ENCODE measurements around the gene WDR76. TPM values are rescaled to one million over a fixed set of nuclear protein-coding genes. Genes with fewer than 3 reads are reported as not detected.

WDR76 gene
- polyA plus RNA-seq, 1 donor from 2014 or later, result 0.43 TPM

DNA sequence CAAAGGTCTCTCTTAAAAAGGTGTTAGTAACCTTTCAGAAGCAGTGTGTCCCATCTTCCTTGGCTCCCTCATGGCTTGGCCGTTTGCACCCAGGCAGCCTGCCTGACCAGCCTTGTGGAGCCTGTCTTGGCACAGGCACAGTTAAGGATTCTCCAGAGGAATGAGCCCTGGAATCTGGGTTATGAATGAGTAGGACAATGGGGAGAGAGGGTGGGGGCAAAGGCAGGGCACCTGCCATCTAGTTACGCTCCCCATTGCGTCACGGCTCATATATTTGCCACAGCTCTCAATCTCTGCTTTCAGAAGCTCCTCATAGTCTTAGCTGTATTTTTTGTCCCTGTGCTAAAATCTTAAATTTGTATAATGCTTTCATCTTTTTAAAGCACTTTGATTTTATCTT is 50.6 kb downstream of the WDR76 start (continued):
- no peak for TF ChIP-seq RAD21 (conservative IDR thresholded peaks at IDR 0.05)

DNA sequence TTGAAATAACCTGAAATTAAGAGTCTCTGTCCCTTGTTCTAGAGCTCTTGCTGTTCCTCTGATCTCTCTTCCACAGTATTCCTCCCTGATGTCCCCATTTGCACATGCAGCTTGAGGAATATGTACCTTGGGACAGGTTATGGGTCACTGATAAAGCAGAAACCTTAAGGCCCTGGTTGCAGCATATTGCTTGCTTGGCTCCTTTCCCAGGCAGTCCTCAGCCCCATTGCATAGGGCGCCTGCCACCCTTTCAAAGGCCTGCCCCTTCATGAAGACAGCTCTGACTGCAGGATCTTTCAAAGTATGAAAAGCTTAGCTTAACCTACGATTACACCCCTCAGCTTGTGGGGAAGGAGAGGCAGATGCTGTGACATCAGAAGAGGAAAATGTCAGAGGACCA is 51.6 kb downstream of the WDR76 start:
- H3K4me2 ChIP-seq (ENCODE audit: low read length), result no peak overlapping the region
- no peaks in the 10 kb centered on the region for H4K20me1 ChIP-seq (ENCODE audit: insufficient read depth)
- TF ChIP-seq, protein P1, sequence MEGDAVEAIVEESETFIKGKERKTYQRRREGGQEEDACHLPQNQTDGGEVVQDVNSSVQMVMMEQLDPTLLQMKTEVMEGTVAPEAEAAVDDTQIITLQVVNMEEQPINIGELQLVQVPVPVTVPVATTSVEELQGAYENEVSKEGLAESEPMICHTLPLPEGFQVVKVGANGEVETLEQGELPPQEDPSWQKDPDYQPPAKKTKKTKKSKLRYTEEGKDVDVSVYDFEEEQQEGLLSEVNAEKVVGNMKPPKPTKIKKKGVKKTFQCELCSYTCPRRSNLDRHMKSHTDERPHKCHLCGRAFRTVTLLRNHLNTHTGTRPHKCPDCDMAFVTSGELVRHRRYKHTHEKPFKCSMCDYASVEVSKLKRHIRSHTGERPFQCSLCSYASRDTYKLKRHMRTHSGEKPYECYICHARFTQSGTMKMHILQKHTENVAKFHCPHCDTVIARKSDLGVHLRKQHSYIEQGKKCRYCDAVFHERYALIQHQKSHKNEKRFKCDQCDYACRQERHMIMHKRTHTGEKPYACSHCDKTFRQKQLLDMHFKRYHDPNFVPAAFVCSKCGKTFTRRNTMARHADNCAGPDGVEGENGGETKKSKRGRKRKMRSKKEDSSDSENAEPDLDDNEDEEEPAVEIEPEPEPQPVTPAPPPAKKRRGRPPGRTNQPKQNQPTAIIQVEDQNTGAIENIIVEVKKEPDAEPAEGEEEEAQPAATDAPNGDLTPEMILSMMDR (IDR thresholded peaks at IDR 0.05; ENCODE audit: poor library complexity, severe bottlenecking), result no peak
- TF ChIP-seq, protein P2, sequence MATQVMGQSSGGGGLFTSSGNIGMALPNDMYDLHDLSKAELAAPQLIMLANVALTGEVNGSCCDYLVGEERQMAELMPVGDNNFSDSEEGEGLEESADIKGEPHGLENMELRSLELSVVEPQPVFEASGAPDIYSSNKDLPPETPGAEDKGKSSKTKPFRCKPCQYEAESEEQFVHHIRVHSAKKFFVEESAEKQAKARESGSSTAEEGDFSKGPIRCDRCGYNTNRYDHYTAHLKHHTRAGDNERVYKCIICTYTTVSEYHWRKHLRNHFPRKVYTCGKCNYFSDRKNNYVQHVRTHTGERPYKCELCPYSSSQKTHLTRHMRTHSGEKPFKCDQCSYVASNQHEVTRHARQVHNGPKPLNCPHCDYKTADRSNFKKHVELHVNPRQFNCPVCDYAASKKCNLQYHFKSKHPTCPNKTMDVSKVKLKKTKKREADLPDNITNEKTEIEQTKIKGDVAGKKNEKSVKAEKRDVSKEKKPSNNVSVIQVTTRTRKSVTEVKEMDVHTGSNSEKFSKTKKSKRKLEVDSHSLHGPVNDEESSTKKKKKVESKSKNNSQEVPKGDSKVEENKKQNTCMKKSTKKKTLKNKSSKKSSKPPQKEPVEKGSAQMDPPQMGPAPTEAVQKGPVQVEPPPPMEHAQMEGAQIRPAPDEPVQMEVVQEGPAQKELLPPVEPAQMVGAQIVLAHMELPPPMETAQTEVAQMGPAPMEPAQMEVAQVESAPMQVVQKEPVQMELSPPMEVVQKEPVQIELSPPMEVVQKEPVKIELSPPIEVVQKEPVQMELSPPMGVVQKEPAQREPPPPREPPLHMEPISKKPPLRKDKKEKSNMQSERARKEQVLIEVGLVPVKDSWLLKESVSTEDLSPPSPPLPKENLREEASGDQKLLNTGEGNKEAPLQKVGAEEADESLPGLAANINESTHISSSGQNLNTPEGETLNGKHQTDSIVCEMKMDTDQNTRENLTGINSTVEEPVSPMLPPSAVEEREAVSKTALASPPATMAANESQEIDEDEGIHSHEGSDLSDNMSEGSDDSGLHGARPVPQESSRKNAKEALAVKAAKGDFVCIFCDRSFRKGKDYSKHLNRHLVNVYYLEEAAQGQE (IDR thresholded peaks at IDR 0.05; ENCODE audit: borderline replicate concordance), result no peak
- TF ChIP-seq TAF1 (IDR thresholded peaks at IDR 0.05; ENCODE audit: low read depth) (no peak), EP300 (conservative IDR thresholded peaks at IDR 0.05; ENCODE audit: poor library complexity, severe bottlenecking) (no peak), MXI1 (conservative IDR thresholded peaks at IDR 0.05; ENCODE audit: poor library complexity, severe bottlenecking) (no peak), EZH2 (IDR thresholded peaks at IDR 0.05; ENCODE audit: borderline replicate concordance, insufficient read depth, low read length, poor library complexity, severe bottlenecking) (no peak), RAD21 (conservative IDR thresholded peaks at IDR 0.05) (no peak), SMC3 (conservative IDR thresholded peaks at IDR 0.05; ENCODE audit: poor library complexity) (no peak), POLR2AphosphoS5 (IDR thresholded peaks at IDR 0.05) (no peak)
- H3K4me3 ChIP-seq (ENCODE audit: low read length), result no peak overlapping the region
- H3K36me3 ChIP-seq (ENCODE audit: insufficient read depth, low read length), result peaks cover 7% of the 10 kb centered on the region
- H3K27ac ChIP-seq (ENCODE audit: low read length), result no peak overlapping the region
- H3K9me2 ChIP-seq (ENCODE audit: insufficient read depth, low read length), result no peaks in the 10 kb centered on the region
- H3K9me3 ChIP-seq (ENCODE audit: low read length), result no peaks in the 10 kb centered on the region
- H3K79me2 ChIP-seq (replicated peaks; ENCODE audit: insufficient read depth, low read length), result no peaks in the 10 kb centered on the region
- H3F3A ChIP-seq (ENCODE audit: insufficient read depth, low read length, poor library complexity, severe bottlenecking), result no peaks in the 10 kb centered on the region
- no peaks in the 10 kb centered on the region for H3K27me3 ChIP-seq (ENCODE audit: insufficient read depth, low read depth, low read length)
- H3K9ac ChIP-seq (ENCODE audit: low read length), result no peak overlapping the region
- no peak overlapping the region for H2AFZ ChIP-seq (ENCODE audit: low read depth, low read length)

DNA sequence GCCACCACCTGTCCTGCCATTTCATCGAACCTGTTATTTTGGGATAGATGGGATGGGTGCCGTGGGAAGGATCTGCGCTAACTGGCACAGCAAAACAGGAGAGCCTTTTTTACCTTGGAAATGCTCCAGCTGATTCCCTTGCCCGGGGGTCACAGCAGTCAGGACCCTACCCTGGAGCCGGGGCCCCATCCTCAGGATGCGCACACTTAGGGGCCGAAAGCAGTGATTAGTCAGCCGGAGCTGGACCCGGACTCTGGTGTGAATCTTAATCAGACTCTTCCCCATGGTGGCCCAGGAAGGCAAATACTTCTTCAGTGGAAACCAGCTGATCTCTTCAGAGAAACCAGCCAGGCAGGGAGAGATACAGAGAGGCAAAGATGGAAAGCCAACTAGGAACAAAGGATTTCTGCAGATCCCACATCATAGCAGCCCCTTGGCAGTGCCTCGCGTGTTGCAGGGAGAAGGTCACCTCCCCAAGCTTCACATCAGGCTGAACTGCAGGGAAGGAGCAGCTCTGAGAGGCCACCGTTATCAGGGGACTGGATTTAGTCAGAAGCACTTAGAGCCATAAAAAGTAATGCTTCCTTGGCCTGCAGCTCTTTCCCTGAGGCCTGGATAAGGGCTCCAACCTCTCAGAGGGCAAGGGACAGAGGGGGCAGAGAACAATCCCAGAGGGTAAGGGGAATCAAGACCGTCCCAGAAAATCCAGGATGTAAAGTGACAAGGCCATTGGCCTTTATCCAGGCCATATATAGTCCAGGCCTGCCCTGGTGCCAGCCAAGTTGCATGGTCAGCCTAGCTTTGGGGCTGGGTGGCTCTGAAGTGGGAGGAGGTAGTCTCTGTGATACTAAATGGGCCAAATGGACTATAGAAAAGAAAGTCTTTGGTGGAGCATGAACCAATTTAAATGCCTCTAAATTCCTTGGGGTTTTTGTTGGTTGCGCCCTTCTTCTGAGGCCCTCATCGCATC is 52.9 kb downstream of the WDR76 start:
- Histone ChIP-seq H3K36me3 (ENCODE audit: insufficient read depth, low read length) (peaks cover 7% of the 10 kb centered on the region), H3F3A (ENCODE audit: insufficient read depth, low read length, poor library complexity, severe bottlenecking) (no peaks in the 10 kb centered on the region), H3K9ac (ENCODE audit: low read length) (no peak overlapping the region), H3K27me3 (ENCODE audit: insufficient read depth, low read depth, low read length) (no peaks in the 10 kb centered on the region), H3K27ac (ENCODE audit: low read length) (no peak overlapping the region), H2AFZ (ENCODE audit: low read depth, low read length) (no peak overlapping the region), H3K79me2 (replicated peaks; ENCODE audit: insufficient read depth, low read length) (no peaks in the 10 kb centered on the region), H3K4me2 (ENCODE audit: low read length) (no peak overlapping the region), H4K20me1 (ENCODE audit: insufficient read depth) (no peaks in the 10 kb centered on the region), H3K9me3 (ENCODE audit: low read length) (no peaks in the 10 kb centered on the region), H3K4me3 (ENCODE audit: low read length) (no peak overlapping the region), H3K9me2 (ENCODE audit: insufficient read depth, low read length) (no peaks in the 10 kb centered on the region)
- no peak for TF ChIP-seq MXI1 (conservative IDR thresholded peaks at IDR 0.05; ENCODE audit: poor library complexity, severe bottlenecking)
- TF ChIP-seq, protein P1 (IDR thresholded peaks at IDR 0.05; ENCODE audit: poor library complexity, severe bottlenecking), result no peak
- TF ChIP-seq SMC3 (conservative IDR thresholded peaks at IDR 0.05; ENCODE audit: poor library complexity), result no peak
- no peak for TF ChIP-seq RAD21 (conservative IDR thresholded peaks at IDR 0.05)
- TF ChIP-seq EP300 (conservative IDR thresholded peaks at IDR 0.05; ENCODE audit: poor library complexity, severe bottlenecking), result no peak
- no peak for TF ChIP-seq TAF1 (IDR thresholded peaks at IDR 0.05; ENCODE audit: low read depth)
- no peak for TF ChIP-seq POLR2AphosphoS5 (IDR thresholded peaks at IDR 0.05)
- TF ChIP-seq, protein P2 (IDR thresholded peaks at IDR 0.05; ENCODE audit: borderline replicate concordance), result no peak
- no peak for TF ChIP-seq EZH2 (IDR thresholded peaks at IDR 0.05; ENCODE audit: borderline replicate concordance, insufficient read depth, low read length, poor library complexity, severe bottlenecking)

Measured in neural cell (in vitro differentiated cells).